ENCODE measurements around the gene EPHA6.

EPHA6 gene

DNA sequence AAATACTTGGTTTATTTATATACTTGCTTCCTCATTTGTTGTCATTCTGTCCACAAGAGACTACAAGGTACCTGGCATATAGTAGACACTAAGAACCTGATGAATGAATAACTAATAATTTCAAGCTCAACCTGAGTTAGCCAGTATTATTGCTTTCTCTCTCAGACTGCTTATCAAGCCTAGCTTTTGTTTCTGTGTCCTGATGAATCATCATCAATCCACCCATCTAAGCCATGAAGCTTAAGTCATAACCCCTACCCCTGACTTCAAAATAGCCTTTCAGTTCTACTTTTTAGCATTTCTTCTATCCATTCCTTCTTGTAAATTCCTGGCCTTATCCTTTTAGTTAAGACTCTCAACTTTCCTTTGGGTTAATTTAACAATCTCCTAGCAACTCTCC lies 420.8 kb downstream of the EPHA6 start:
- Histone ChIP-seq H3K27ac (no peak overlapping the region), H3K4me3 (no peak overlapping the region)
- no peak for DNase-seq (ENCODE audit: low spot score)
- TF ChIP-seq, protein P1, sequence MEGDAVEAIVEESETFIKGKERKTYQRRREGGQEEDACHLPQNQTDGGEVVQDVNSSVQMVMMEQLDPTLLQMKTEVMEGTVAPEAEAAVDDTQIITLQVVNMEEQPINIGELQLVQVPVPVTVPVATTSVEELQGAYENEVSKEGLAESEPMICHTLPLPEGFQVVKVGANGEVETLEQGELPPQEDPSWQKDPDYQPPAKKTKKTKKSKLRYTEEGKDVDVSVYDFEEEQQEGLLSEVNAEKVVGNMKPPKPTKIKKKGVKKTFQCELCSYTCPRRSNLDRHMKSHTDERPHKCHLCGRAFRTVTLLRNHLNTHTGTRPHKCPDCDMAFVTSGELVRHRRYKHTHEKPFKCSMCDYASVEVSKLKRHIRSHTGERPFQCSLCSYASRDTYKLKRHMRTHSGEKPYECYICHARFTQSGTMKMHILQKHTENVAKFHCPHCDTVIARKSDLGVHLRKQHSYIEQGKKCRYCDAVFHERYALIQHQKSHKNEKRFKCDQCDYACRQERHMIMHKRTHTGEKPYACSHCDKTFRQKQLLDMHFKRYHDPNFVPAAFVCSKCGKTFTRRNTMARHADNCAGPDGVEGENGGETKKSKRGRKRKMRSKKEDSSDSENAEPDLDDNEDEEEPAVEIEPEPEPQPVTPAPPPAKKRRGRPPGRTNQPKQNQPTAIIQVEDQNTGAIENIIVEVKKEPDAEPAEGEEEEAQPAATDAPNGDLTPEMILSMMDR (IDR thresholded peaks at IDR 0.05) = no peak

DNA sequence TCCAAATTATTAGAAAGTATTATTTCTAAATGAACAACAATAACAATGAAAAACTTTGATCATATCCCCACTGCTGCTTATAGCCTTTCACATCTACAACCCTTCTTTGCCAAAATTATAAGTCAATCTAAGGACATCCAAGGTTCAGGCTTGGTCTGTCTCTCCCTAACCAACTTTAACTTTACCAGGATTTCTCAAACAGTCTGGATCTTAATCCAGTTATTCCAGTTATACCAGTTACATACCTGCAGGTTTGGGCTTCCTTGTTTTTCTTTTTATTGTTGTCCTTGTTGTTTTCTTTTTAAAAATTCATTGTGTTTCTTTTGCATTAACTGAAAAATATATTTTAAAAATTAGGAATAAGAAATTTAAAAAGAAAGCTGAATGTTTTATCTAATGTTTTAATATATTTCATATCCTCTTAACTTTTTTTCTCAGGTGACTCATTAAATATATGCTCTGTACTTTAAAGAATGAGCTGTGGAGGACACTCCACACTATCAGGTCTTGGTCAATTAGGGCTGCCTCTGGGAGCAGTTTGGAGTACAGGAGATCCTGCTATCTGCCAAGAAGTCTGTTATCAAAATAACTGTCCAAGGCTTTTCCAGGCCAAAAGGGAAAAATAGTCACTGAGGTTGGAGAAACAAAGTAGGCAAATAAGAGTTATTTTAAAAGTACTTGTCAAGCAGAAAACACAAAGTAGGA lies 421.4 kb downstream of the EPHA6 start:
- TF ChIP-seq, protein P1 (IDR thresholded peaks at IDR 0.05) = no peak
- no peak overlapping the region for H3K27ac ChIP-seq
- no peak overlapping the region for H3K4me3 ChIP-seq
- DNase-seq (ENCODE audit: low spot score) = no peak

DNA sequence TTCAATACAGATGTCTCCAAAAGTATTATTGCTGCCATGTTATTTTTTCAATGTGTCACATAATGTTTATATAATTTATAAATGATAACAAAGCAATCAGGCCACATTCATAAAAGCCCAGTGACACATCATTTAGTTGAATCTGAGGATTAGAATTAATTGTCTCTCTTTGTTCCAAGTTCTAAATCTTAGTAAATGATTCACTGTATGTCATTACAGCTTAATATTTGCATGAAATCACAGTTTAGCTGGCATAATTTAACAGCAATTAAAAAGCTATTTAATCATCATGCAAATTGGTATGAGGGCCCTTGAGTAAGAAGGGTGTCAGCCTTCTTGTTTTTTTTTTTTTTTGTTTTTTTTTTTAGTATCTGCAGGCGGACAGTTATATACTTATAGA lies 427.0 kb downstream of the EPHA6 start:
- TF ChIP-seq, protein P1 (IDR thresholded peaks at IDR 0.05) = no peak
- H3K4me3 ChIP-seq = no peak overlapping the region
- DNase-seq (ENCODE audit: low spot score) = no peak
- no peak overlapping the region for H3K27ac ChIP-seq

DNA sequence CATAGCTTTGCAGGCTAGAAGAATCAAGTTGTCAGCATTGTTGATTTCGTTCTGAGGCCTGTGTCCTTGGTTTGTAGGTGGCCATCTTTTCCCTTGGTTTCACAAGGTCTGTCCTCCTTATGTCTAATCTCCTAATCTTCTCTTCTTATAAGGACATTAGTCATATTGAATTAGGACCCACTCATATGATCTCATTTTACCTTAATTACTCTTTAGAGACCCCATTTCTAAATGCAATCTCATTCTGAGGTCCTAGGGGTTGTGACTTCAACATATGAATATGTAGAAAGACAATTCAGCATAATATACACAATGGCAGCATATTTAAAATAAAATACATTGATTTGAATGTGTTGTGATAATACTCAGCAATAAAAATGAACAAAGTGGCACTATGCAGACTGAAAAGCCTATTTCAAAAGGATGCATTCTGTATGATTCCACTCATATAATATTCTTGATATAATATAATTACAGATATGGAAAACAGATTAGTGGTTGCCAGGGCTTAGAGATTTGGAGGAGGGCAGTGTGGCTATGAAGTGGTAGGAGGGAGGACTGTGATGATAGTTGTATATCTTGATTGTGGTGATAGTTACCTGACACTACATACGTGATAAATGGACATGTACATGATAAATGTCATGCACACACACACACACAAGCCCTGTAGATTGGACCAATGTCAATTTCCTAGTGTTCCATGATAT lies 431.0 kb downstream of the EPHA6 start:
- DNase-seq (ENCODE audit: low spot score) = no peak
- no peak overlapping the region for H3K4me3 ChIP-seq
- no peak overlapping the region for H3K27ac ChIP-seq
- TF ChIP-seq, protein P1 (IDR thresholded peaks at IDR 0.05) = no peak

DNA sequence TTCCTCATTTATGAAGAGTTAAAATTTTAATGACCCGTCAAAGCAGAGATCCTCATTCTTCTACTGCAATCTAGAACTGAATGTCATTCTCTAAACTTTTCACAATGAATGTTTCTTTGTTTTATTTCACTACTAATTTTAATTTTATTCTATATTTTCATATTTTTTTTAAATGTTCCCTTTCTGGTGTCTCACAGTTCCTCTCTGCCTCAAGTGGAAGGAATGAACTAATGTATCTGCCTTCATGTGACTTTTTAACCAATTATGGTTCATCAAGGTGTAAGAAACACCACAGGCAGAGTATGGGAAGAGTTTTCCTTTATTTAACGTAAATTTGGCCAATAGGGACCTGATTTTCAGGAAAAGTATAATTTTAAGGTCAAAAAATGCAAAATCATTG lies 441.7 kb downstream of the EPHA6 start:
- no peak overlapping the region for H3K27ac ChIP-seq
- no peak for DNase-seq (ENCODE audit: low spot score)
- TF ChIP-seq, protein P1 (IDR thresholded peaks at IDR 0.05) = no peak
- no peak overlapping the region for H3K4me3 ChIP-seq

DNA sequence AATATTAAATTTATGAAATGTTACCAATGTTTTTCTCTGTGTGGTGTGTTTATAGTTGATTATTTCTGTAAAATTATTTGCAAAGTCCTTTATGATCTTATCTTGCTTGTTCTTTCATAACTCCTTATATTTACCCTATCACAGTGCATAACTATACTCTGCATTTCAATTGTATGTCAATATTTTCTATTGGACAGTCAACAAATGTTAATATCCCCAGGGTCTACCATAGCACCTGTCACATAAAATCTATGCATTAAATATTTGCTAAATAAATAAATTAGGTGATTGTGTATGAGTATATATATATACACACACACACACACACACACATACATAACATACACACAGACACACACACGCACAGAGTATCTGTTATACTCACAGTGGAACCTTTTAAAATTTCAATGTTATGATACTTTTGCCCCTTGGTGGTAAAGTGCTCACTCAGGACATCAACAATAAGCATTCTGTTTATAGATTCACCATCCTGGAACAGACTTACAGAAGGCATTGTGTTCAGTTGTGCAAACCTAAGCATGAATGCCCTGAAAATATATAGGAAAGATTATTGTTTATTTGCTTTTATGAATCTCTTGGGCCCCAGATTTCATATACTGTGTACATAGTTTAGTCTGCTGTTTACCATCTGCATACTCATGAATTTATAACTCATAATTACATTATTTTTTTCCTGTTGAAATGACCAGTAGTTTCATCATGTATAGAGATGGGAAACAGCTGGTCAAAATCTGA lies 443.7 kb downstream of the EPHA6 start:
- TF ChIP-seq, protein P1 (IDR thresholded peaks at IDR 0.05) = no peak
- no peak overlapping the region for H3K4me3 ChIP-seq
- DNase-seq (ENCODE audit: low spot score) = no peak
- no peak overlapping the region for H3K27ac ChIP-seq

Data from coronary artery (tissue), 2 donors.